Measurements from ENCODE around the gene SLC2A4RG.

GRCh38 chr20:63690003-63690897, 49.3 kb upstream of the SLC2A4RG start:
- TF ChIP-seq, protein P1, sequence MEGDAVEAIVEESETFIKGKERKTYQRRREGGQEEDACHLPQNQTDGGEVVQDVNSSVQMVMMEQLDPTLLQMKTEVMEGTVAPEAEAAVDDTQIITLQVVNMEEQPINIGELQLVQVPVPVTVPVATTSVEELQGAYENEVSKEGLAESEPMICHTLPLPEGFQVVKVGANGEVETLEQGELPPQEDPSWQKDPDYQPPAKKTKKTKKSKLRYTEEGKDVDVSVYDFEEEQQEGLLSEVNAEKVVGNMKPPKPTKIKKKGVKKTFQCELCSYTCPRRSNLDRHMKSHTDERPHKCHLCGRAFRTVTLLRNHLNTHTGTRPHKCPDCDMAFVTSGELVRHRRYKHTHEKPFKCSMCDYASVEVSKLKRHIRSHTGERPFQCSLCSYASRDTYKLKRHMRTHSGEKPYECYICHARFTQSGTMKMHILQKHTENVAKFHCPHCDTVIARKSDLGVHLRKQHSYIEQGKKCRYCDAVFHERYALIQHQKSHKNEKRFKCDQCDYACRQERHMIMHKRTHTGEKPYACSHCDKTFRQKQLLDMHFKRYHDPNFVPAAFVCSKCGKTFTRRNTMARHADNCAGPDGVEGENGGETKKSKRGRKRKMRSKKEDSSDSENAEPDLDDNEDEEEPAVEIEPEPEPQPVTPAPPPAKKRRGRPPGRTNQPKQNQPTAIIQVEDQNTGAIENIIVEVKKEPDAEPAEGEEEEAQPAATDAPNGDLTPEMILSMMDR (IDR thresholded peaks at IDR 0.05) = no peak
- no peak for TF ChIP-seq POLR2A (IDR thresholded peaks at IDR 0.05)

All from adrenal gland (tissue), 5 donors.